Measurements from ENCODE around the gene GRHPR. TPM values are rescaled to one million over a fixed set of nuclear protein-coding genes. Genes with fewer than 3 reads are reported as not detected.

The GRHPR gene
- total RNA-seq, 1 donor from 2014 or later, result 88.1 TPM

GRCh38 chr9:37373621-37374020 is 48.9 kb upstream of the GRHPR start:
- H3K4me3 Mint-ChIP-seq (ENCODE audit: unreplicated experiment), result no peak overlapping the region
- peaks cover 11% of the 10 kb centered on the region for H3K4me1 Mint-ChIP-seq (ENCODE audit: low read depth, unreplicated experiment)
- Histone ChIP-seq H3K27ac (ENCODE audit: low read depth, low read length) (no peak overlapping the region), H3K4me2 (ENCODE audit: low read length) (no peak overlapping the region), H3K36me3 (ENCODE audit: insufficient read depth, low read length) (no peaks in the 10 kb centered on the region), H2AFZ (ENCODE audit: low read depth, low read length) (no peak overlapping the region), H4K20me1 (ENCODE audit: insufficient read depth, low read length) (no peaks in the 10 kb centered on the region), H3K4me1 (ENCODE audit: insufficient read depth, low read length) (peaks cover 12% of the 10 kb centered on the region), H3K4me3 (ENCODE audit: insufficient read depth, low read depth, low read length) (no peak overlapping the region), H3K27me3 (ENCODE audit: insufficient read depth, low read length) (peaks cover 4% of the 10 kb centered on the region), H3K9me3 (ENCODE audit: insufficient read depth, low read depth, low read length) (no peaks in the 10 kb centered on the region), H3K9ac (ENCODE audit: low read length) (no peak overlapping the region), H3K79me2 (ENCODE audit: insufficient read depth, low read length) (no peaks in the 10 kb centered on the region)
- peaks cover 31% of the 10 kb centered on the region for H3K27me3 Mint-ChIP-seq (ENCODE audit: low read depth, unreplicated experiment)
- FAIRE-seq, result no peak
- TF ChIP-seq, protein P1, sequence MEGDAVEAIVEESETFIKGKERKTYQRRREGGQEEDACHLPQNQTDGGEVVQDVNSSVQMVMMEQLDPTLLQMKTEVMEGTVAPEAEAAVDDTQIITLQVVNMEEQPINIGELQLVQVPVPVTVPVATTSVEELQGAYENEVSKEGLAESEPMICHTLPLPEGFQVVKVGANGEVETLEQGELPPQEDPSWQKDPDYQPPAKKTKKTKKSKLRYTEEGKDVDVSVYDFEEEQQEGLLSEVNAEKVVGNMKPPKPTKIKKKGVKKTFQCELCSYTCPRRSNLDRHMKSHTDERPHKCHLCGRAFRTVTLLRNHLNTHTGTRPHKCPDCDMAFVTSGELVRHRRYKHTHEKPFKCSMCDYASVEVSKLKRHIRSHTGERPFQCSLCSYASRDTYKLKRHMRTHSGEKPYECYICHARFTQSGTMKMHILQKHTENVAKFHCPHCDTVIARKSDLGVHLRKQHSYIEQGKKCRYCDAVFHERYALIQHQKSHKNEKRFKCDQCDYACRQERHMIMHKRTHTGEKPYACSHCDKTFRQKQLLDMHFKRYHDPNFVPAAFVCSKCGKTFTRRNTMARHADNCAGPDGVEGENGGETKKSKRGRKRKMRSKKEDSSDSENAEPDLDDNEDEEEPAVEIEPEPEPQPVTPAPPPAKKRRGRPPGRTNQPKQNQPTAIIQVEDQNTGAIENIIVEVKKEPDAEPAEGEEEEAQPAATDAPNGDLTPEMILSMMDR (IDR thresholded peaks at IDR 0.05; ENCODE audit: insufficient read depth, low read depth, low read length), result no peak
- TF ChIP-seq EZH2 (IDR thresholded peaks at IDR 0.05; ENCODE audit: insufficient read depth, low read length), result no peak
- H3K27ac Mint-ChIP-seq (ENCODE audit: unreplicated experiment), result no peak overlapping the region
- no peaks in the 10 kb centered on the region for H3K36me3 Mint-ChIP-seq (ENCODE audit: low read depth, unreplicated experiment)
- H3K9me3 Mint-ChIP-seq (ENCODE audit: unreplicated experiment), result peaks cover 3% of the 10 kb centered on the region
- DNase-seq (ENCODE audit: low read depth), result no peak

GRCh38 chr9:37374892-37375291 is 47.6 kb upstream of the GRHPR start:
- no peaks in the 10 kb centered on the region for H3K9me3 ChIP-seq (ENCODE audit: insufficient read depth, low read depth, low read length)
- Mint-ChIP-seq H3K4me1 (ENCODE audit: low read depth, unreplicated experiment) (peaks cover 11% of the 10 kb centered on the region), H3K27me3 (ENCODE audit: low read depth, unreplicated experiment) (peaks cover 27% of the 10 kb centered on the region), H3K9me3 (ENCODE audit: unreplicated experiment) (peaks cover 3% of the 10 kb centered on the region), H3K27ac (ENCODE audit: unreplicated experiment) (no peak overlapping the region), H3K4me3 (ENCODE audit: unreplicated experiment) (no peak overlapping the region), H3K36me3 (ENCODE audit: low read depth, unreplicated experiment) (no peaks in the 10 kb centered on the region)
- H3K36me3 ChIP-seq (ENCODE audit: insufficient read depth, low read length), result no peaks in the 10 kb centered on the region
- H3K4me1 ChIP-seq (ENCODE audit: insufficient read depth, low read length), result peaks cover 12% of the 10 kb centered on the region
- H3K79me2 ChIP-seq (ENCODE audit: insufficient read depth, low read length), result no peaks in the 10 kb centered on the region
- DNase-seq (ENCODE audit: low read depth) (no peak), FAIRE-seq (no peak)
- no peak overlapping the region for H3K4me3 ChIP-seq (ENCODE audit: insufficient read depth, low read depth, low read length)
- no peak for TF ChIP-seq EZH2 (IDR thresholded peaks at IDR 0.05; ENCODE audit: insufficient read depth, low read length)
- TF ChIP-seq, protein P1 (IDR thresholded peaks at IDR 0.05; ENCODE audit: insufficient read depth, low read depth, low read length), result no peak
- H3K27ac ChIP-seq (ENCODE audit: low read depth, low read length), result no peak overlapping the region
- no peak overlapping the region for H3K4me2 ChIP-seq (ENCODE audit: low read length)
- no peak overlapping the region for H3K9ac ChIP-seq (ENCODE audit: low read length)
- H3K27me3 ChIP-seq (ENCODE audit: insufficient read depth, low read length), result peaks cover 4% of the 10 kb centered on the region
- no peaks in the 10 kb centered on the region for H4K20me1 ChIP-seq (ENCODE audit: insufficient read depth, low read length)
- no peak overlapping the region for H2AFZ ChIP-seq (ENCODE audit: low read depth, low read length)

DNA sequence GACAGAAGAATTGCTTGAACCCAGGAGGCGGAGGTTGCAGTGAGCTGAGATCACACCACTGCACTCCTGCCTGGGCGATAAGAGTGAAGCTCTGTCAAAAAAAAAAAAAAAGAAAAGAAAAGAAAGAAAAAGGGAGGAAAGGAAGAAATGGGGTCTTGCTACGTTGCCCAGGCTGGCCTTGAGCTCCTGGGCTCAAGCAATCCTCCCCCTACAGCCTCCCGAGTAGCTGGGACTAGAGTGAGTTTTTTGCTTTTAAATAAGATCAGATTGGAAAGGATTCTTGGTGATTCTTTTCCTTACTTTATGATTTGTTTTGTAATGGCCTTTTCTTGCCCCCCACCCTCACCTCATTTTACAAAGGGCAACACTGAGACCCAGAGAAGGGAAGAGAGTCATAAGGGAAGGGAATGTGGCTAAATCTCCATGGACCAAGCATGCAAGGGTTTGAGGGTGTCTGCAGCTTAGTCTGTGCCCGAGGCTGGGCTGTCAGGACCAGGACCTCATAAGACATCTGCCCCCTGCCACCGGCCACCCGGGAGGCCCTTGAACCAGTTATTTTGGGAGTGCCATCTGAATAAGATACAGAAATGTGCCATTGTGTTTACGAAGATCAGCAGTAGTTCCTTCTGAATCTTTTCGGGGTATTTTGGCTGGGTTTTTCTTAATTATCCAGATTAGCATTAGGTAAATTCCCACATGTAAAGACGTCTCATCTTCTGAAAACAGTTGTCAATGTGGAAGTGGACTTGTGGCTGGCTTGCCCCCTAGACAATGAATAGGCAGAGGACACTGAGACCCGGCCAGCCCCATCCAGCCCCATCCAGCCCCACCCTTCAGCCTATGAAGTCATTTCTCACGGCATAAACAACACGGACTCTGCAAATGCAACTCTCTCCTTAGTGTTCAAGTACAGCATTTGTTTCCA is 44.5 kb upstream of the GRHPR start:
- Mint-ChIP-seq H3K27ac (ENCODE audit: unreplicated experiment) (no peak overlapping the region), H3K27me3 (ENCODE audit: low read depth, unreplicated experiment) (peaks cover 36% of the 10 kb centered on the region), H3K36me3 (ENCODE audit: low read depth, unreplicated experiment) (peaks cover 2% of the 10 kb centered on the region), H3K4me3 (ENCODE audit: unreplicated experiment) (no peak overlapping the region), H3K9me3 (ENCODE audit: unreplicated experiment) (peaks cover 10% of the 10 kb centered on the region), H3K4me1 (ENCODE audit: low read depth, unreplicated experiment) (peaks cover 3% of the 10 kb centered on the region)
- Histone ChIP-seq H3K79me2 (ENCODE audit: insufficient read depth, low read length) (no peaks in the 10 kb centered on the region), H3K4me3 (ENCODE audit: insufficient read depth, low read depth, low read length) (no peak overlapping the region), H3K9me3 (ENCODE audit: insufficient read depth, low read depth, low read length) (no peaks in the 10 kb centered on the region), H3K4me1 (ENCODE audit: insufficient read depth, low read length) (no peaks in the 10 kb centered on the region), H2AFZ (ENCODE audit: low read depth, low read length) (no peak overlapping the region), H3K27ac (ENCODE audit: low read depth, low read length) (no peak overlapping the region), H4K20me1 (ENCODE audit: insufficient read depth, low read length) (no peaks in the 10 kb centered on the region), H3K36me3 (ENCODE audit: insufficient read depth, low read length) (no peaks in the 10 kb centered on the region), H3K4me2 (ENCODE audit: low read length) (no peak overlapping the region), H3K9ac (ENCODE audit: low read length) (no peak overlapping the region), H3K27me3 (ENCODE audit: insufficient read depth, low read length) (peaks cover 4% of the 10 kb centered on the region)
- no peak for DNase-seq (ENCODE audit: low read depth)
- TF ChIP-seq, protein P1 (IDR thresholded peaks at IDR 0.05; ENCODE audit: insufficient read depth, low read depth, low read length), result no peak
- TF ChIP-seq EZH2 (IDR thresholded peaks at IDR 0.05; ENCODE audit: insufficient read depth, low read length), result no peak
- FAIRE-seq, result no peak

Measured in astrocyte (in vitro differentiated cells and primary cell).